ENCODE data around the gene AMN.

Gene AMN

DNA sequence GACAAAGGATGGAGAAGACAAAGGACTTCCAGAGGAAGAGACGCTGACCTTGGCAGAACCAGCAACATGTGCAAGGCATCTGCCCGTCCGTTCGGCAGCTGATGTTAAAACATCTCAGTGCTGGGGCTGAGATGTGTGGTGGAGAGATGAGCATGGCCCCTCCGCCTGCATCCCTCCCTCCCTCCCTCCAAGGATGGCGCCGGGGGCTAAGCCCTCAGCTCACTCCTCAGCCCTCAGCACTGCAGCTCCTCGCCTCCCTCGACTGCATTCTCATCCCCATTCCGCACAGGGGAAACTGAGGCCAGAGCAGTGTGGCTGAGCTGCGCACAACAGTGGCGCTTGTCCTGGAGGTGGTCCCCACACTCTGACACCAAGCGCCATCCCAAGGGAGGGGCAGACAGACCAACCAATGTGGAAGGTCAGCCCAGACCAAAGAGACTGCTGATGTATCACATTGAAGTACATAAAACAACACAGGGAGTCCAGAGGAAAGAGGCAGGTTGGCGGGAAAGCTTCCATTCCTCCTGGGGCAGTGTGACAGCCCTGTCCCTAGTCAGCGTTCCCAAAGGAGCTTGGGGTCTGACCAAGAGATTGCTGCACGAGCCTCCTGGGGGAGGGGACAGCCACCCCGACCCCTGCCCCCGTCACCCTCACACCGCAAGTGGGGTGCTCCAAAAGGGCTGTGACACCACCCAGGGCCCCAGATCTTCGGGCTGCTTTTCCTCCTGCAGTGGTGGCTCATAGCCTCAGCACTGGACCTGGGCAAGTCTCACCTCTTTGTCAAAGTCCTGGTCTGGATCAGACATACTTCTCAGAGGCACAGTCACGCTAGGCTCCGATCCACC, 15.1 kb downstream of the AMN start:
- Histone ChIP-seq H3K27me3 (ENCODE audit: control insufficient read depth, low read length) (no peaks in the 10 kb centered on the region), H4K20me1 (ENCODE audit: control insufficient read depth, insufficient read depth, low read depth, low read length) (no peaks in the 10 kb centered on the region), H3K4me1 (ENCODE audit: control insufficient read depth, low read length) (peaks cover 83% of the 10 kb centered on the region), H3K27ac (ENCODE audit: low read depth, low read length) (peak overlapping the region; percentile 93), H3F3A (ENCODE audit: control insufficient read depth, insufficient read depth) (peaks cover 36% of the 10 kb centered on the region), H3K9me3 (ENCODE audit: control insufficient read depth, insufficient read depth, low read length) (no peaks in the 10 kb centered on the region), H3K4me2 (ENCODE audit: low read length) (peak overlapping the region; percentile 15; the same call in 1 of the 2 replicates), H3K9me2 (replicated peaks; ENCODE audit: control insufficient read depth, low read length) (no peaks in the 10 kb centered on the region), H3K4me3 (ENCODE audit: low read length) (no peak overlapping the region), H3K79me2 (ENCODE audit: control insufficient read depth, low read length) (no peaks in the 10 kb centered on the region), H3K36me3 (ENCODE audit: control insufficient read depth, low read length) (peaks cover 4% of the 10 kb centered on the region)
- no peak for TF ChIP-seq EZH2phosphoT487 (IDR thresholded peaks at IDR 0.05; ENCODE audit: borderline replicate concordance, low read length)
- TF ChIP-seq, protein P1, sequence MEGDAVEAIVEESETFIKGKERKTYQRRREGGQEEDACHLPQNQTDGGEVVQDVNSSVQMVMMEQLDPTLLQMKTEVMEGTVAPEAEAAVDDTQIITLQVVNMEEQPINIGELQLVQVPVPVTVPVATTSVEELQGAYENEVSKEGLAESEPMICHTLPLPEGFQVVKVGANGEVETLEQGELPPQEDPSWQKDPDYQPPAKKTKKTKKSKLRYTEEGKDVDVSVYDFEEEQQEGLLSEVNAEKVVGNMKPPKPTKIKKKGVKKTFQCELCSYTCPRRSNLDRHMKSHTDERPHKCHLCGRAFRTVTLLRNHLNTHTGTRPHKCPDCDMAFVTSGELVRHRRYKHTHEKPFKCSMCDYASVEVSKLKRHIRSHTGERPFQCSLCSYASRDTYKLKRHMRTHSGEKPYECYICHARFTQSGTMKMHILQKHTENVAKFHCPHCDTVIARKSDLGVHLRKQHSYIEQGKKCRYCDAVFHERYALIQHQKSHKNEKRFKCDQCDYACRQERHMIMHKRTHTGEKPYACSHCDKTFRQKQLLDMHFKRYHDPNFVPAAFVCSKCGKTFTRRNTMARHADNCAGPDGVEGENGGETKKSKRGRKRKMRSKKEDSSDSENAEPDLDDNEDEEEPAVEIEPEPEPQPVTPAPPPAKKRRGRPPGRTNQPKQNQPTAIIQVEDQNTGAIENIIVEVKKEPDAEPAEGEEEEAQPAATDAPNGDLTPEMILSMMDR (IDR thresholded peaks at IDR 0.05; ENCODE audit: low read depth, low read length, poor library complexity, severe bottlenecking): no peak

DNA sequence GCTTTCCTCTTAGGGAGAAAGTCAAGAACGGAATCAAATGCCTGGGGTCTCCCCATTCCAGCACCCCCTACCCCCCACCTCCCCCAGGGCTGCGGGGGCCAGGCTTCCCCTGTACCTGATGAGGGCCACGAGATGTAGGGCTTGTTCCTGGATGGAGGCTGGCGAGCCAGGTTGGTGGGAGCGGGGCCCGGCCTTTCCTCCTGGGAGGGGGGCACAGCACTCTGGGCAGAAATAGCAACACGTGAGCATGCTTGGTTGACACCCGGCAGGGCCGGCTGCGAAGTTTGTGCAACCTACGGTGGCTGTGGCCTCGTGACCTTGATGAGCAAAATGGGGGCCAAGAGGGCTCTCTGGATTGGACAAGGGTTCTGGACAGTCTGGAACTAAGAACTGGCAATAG, 15.7 kb downstream of the AMN start:
- TF ChIP-seq, protein P1 (IDR thresholded peaks at IDR 0.05; ENCODE audit: low read depth, low read length, poor library complexity, severe bottlenecking): no peak
- no peak for TF ChIP-seq EZH2phosphoT487 (IDR thresholded peaks at IDR 0.05; ENCODE audit: borderline replicate concordance, low read length)
- Histone ChIP-seq H3K79me2 (ENCODE audit: control insufficient read depth, low read length) (no peaks in the 10 kb centered on the region), H3K27me3 (ENCODE audit: control insufficient read depth, low read length) (no peaks in the 10 kb centered on the region), H3K9me2 (replicated peaks; ENCODE audit: control insufficient read depth, low read length) (no peaks in the 10 kb centered on the region), H3K4me2 (ENCODE audit: low read length) (no peak overlapping the region), H3K9me3 (ENCODE audit: control insufficient read depth, insufficient read depth, low read length) (no peaks in the 10 kb centered on the region), H3K4me3 (ENCODE audit: low read length) (no peak overlapping the region), H4K20me1 (ENCODE audit: control insufficient read depth, insufficient read depth, low read depth, low read length) (no peaks in the 10 kb centered on the region), H3K4me1 (ENCODE audit: control insufficient read depth, low read length) (peaks cover 81% of the 10 kb centered on the region), H3K36me3 (ENCODE audit: control insufficient read depth, low read length) (peaks cover under 1% of the 10 kb centered on the region), H3K27ac (ENCODE audit: low read depth, low read length) (no peak overlapping the region), H3F3A (ENCODE audit: control insufficient read depth, insufficient read depth) (peaks cover 33% of the 10 kb centered on the region)

DNA sequence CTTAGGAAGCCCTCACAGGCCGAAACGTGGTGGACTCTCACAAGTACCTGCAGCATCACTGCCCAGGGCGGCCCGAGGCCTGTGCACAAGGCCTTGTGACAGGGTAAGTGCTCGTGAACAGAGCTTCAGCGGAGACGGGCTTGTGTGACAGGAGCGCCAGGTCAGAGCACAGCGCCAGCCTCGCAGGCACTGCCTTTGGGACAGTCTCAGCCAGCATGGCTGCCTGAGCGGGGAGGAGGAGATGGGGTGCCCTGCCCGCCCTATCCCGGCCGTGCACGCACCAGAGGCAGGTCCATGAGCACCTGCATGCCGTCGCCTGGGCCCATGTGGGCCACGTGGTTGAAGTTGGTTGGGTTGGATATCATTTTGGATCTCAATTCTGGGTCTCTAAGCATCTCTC, 16.9 kb downstream of the AMN start:
- Histone ChIP-seq H3K27ac (ENCODE audit: low read depth, low read length) (no peak overlapping the region), H3K9me3 (ENCODE audit: control insufficient read depth, insufficient read depth, low read length) (no peaks in the 10 kb centered on the region), H3K9me2 (replicated peaks; ENCODE audit: control insufficient read depth, low read length) (no peaks in the 10 kb centered on the region), H4K20me1 (ENCODE audit: control insufficient read depth, insufficient read depth, low read depth, low read length) (no peaks in the 10 kb centered on the region), H3K27me3 (ENCODE audit: control insufficient read depth, low read length) (no peaks in the 10 kb centered on the region), H3F3A (ENCODE audit: control insufficient read depth, insufficient read depth) (peaks cover 25% of the 10 kb centered on the region), H3K36me3 (ENCODE audit: control insufficient read depth, low read length) (no peaks in the 10 kb centered on the region), H3K4me1 (ENCODE audit: control insufficient read depth, low read length) (peaks cover 74% of the 10 kb centered on the region), H3K4me3 (ENCODE audit: low read length) (no peak overlapping the region), H3K4me2 (ENCODE audit: low read length) (no peak overlapping the region), H3K79me2 (ENCODE audit: control insufficient read depth, low read length) (no peaks in the 10 kb centered on the region)
- TF ChIP-seq, protein P1 (IDR thresholded peaks at IDR 0.05; ENCODE audit: low read depth, low read length, poor library complexity, severe bottlenecking): no peak
- TF ChIP-seq EZH2phosphoT487 (IDR thresholded peaks at IDR 0.05; ENCODE audit: borderline replicate concordance, low read length): no peak

Data from DOHH2 (cell line).